H1 (cell line): Measurements from ENCODE around the gene YIPF2. TPM values are rescaled to one million over a fixed set of nuclear protein-coding genes. Genes with fewer than 3 reads are reported as not detected.

Source experiments
- BRCA1 ChIP-seq: IDR thresholded peaks from 2 replicates; pipeline ENCODE4 v1.6.1; 2012; ENCODE audit warnings: low read depth, low read length, improper control_type of control experiment
- POU5F1 ChIP-seq: IDR thresholded peaks from 2 replicates; pipeline ENCODE4 v1.6.1; 2011; ENCODE audit warnings: low read depth, mild to moderate bottlenecking, low read length, moderate library complexity
- SIX5 ChIP-seq: IDR thresholded peaks from 2 replicates; pipeline ENCODE4 v1.6.1; 2011; ENCODE audit warnings: mild to moderate bottlenecking, low read depth, low read length
- polyA plus RNA-seq, 7 experiments: library from polyadenylated mRNA; depleted of rRNA in 3 of 7; stranded (reverse) in 5 of 7; unstranded in 2 of 7; fragments of >200 nt in 5 of 7; fragments of 200-250 nt in 2 of 7; gene quantifications; 1 replicate in 5 of 7; 2 replicates in 1 of 7; 4 replicates in 1 of 7; pipeline versions ENCODE4 v1.2.1 to v1.2.3, GENCODE V29; 2011 to 2013; ENCODE audit warnings: missing spikeins in 2 of 7, mixed read lengths in 2 of 7
- total RNA-seq: library from RNA; stranded (reverse); fragmentation: NEBNext Ultra II Directional; extraction: Animal tissue kit (Norgen Biotek cat#: 25700); gene quantifications from 2 replicates; pipeline ENCODE4 v1.2.1, GENCODE V29; 2021

YIPF2 gene
- total and polyA plus RNA-seq, 2 of the 8 experiments (the other 6 are each of a cell fraction or from before 2014, with no cell fraction given), result 48.3 to 112 TPM

- TF ChIP-seq BRCA1 (no peak), POU5F1 (no peak), SIX5 (no peak)
These were observed 5.8 kb downstream of the YIPF2 start (continued) for GRCh38 chr19:10922638-10923014.
